ENCODE results near the gene LAMB2. TPM values are rescaled to one million over a fixed set of nuclear protein-coding genes. Genes with fewer than 3 reads are reported as not detected.
A peak's percentile ranks its signal among the peaks of the same experiment; 100 is the strongest.

The LAMB2 gene
- total and polyA plus RNA-seq, 2 experiments from 2014 or later, result 71.3 to 154 TPM

GRCh38 chr3:49076646-49077045 lies 56.2 kb downstream of the LAMB2 start:
- Histone ChIP-seq H3K4me1 (ENCODE audit: insufficient read depth) (no peaks in the 10 kb centered on the region), H3K79me2 (replicated peaks; ENCODE audit: insufficient read depth) (peaks cover 86% of the 10 kb centered on the region), H3K4me2 (no peak overlapping the region), H3K9me2 (ENCODE audit: insufficient read depth) (no peaks in the 10 kb centered on the region), H3K27ac (ENCODE audit: low read depth) (0 out of 2 replicates have a peak overlapping the region, but pooled peaks have one; percentile 69), H4K20me1 (replicated peaks; ENCODE audit: insufficient read depth) (peaks cover 35% of the 10 kb centered on the region), H3F3A (replicated peaks; ENCODE audit: low read depth) (no peaks in the 10 kb centered on the region), H3K36me3 (ENCODE audit: insufficient read depth) (peaks cover 46% of the 10 kb centered on the region), H2AFZ (no peak overlapping the region), H3K4me3 (no peak overlapping the region), H3K27me3 (ENCODE audit: insufficient read depth) (no peaks in the 10 kb centered on the region)
- H3K27me3 Mint-ChIP-seq (ENCODE audit: insufficient read depth, low read depth, poor library complexity), result peaks cover 1% of the 10 kb centered on the region
- H3K36me3 Mint-ChIP-seq (ENCODE audit: low read depth), result peaks cover 61% of the 10 kb centered on the region
- ATAC-seq (no peak), DNase-seq (ENCODE audit: low spot score) (no peak)
- TF ChIP-seq ETS1 (IDR thresholded peaks at IDR 0.05), result no peak
- no peak for TF ChIP-seq STAT1 (IDR thresholded peaks at IDR 0.05; ENCODE audit: unreplicated experiment)
- TF ChIP-seq NANOG (IDR thresholded peaks at IDR 0.05; ENCODE audit: borderline replicate concordance), result no peak
- H3K27ac Mint-ChIP-seq, result no peak overlapping the region
- H3K9me3 Mint-ChIP-seq, result no peaks in the 10 kb centered on the region
- peaks cover 2% of the 10 kb centered on the region; the same call in 1 of the 3 replicates for H3K4me1 Mint-ChIP-seq
- H3K4me3 Mint-ChIP-seq, result no peak overlapping the region

GRCh38 chr3:49076116-49076515 lies 56.7 kb downstream of the LAMB2 start:
- no peaks in the 10 kb centered on the region for H3K9me2 ChIP-seq (ENCODE audit: insufficient read depth)
- peaks cover 46% of the 10 kb centered on the region for H3K36me3 ChIP-seq (ENCODE audit: insufficient read depth)
- peaks cover 1% of the 10 kb centered on the region for H3K27me3 Mint-ChIP-seq (ENCODE audit: insufficient read depth, low read depth, poor library complexity)
- H3K4me2 ChIP-seq, result no peak overlapping the region
- no peak for TF ChIP-seq ZNF331 (CRISPR knock-in tag; IDR thresholded peaks at IDR 0.05; ENCODE audit: low read depth)
- TF ChIP-seq JUNB (IDR thresholded peaks at IDR 0.05; ENCODE audit: unreplicated experiment), result no peak
- TF ChIP-seq EZH2phosphoT487 (IDR thresholded peaks at IDR 0.05; ENCODE audit: unreplicated experiment), result no peak
- no peak for TF ChIP-seq REST (IDR thresholded peaks at IDR 0.05; ENCODE audit: unreplicated experiment)
- no peak for TF ChIP-seq NANOG (IDR thresholded peaks at IDR 0.05; ENCODE audit: borderline replicate concordance)
- TF ChIP-seq STAT1 (IDR thresholded peaks at IDR 0.05; ENCODE audit: unreplicated experiment), result no peak
- no peak for TF ChIP-seq EZH2 (IDR thresholded peaks at IDR 0.05; ENCODE audit: low read depth, unreplicated experiment)
- TF ChIP-seq ETS1 (IDR thresholded peaks at IDR 0.05), result no peak
- no peak for TF ChIP-seq CTCF (conservative IDR thresholded peaks at IDR 0.05; ENCODE audit: low read depth in 2 of 2)
- TF ChIP-seq POLR2AphosphoS5 (IDR thresholded peaks at IDR 0.05; ENCODE audit: low read depth), result no peak
- H3F3A ChIP-seq (replicated peaks; ENCODE audit: low read depth), result no peaks in the 10 kb centered on the region
- H3K4me1 ChIP-seq (ENCODE audit: insufficient read depth), result no peaks in the 10 kb centered on the region
- no peak overlapping the region for H3K27ac ChIP-seq (ENCODE audit: low read depth)
- peaks cover 2% of the 10 kb centered on the region; the same call in 1 of the 3 replicates for H3K4me1 Mint-ChIP-seq
- DNase-seq (ENCODE audit: low spot score) (peak; percentile 6), ATAC-seq (no peak)
- H3K4me3 ChIP-seq, result no peak overlapping the region
- no peaks in the 10 kb centered on the region for H3K27me3 ChIP-seq (ENCODE audit: insufficient read depth)
- H3K9me3 Mint-ChIP-seq, result no peaks in the 10 kb centered on the region
- no peak overlapping the region for H2AFZ ChIP-seq
- H4K20me1 ChIP-seq (replicated peaks; ENCODE audit: insufficient read depth), result peaks cover 34% of the 10 kb centered on the region
- H3K27ac Mint-ChIP-seq, result no peak overlapping the region
- H3K79me2 ChIP-seq (replicated peaks; ENCODE audit: insufficient read depth), result peaks cover 81% of the 10 kb centered on the region
- H3K36me3 Mint-ChIP-seq (ENCODE audit: low read depth), result peaks cover 66% of the 10 kb centered on the region
- no peak overlapping the region for H3K4me3 Mint-ChIP-seq
